CD14-positive monocyte (primary cell): ENCODE results near the gene CACNA1D. TPM values are rescaled to one million over a fixed set of nuclear protein-coding genes. Genes with fewer than 3 reads are reported as not detected.

ENCODE experiments used
- DNase-seq, 3 donors: peaks; one replicate each; pipeline ENCODE4 v3.0.0-alpha.2; 2011 to 2022
- H2AFZ ChIP-seq: 2 replicates; pipeline ENCODE4 v1.6.0; 2012; ENCODE audit warnings: mild to moderate bottlenecking, low read depth, low read length, inconsistent platforms; ENCODE audit not compliant: insufficient read depth, poor library complexity, severe bottlenecking
- H3K27ac ChIP-seq, 2 donors: 1 replicate in 1 of 2; 2 replicates in 1 of 2; pipeline ENCODE4 v1.5.1; 2012 to 2013; ENCODE audit warnings: low read length in 2 of 2, control low read depth in 1 of 2, inconsistent platforms in 1 of 2, low read depth in 1 of 2, mild to moderate bottlenecking in 1 of 2
- H3K27me3 ChIP-seq, 2 donors: one replicate each; pipeline versions ENCODE4 v1.6.0 to v1.6.1; 2011 to 2013; ENCODE audit warnings: low read length in 2 of 2; ENCODE audit not compliant: control insufficient read depth in 2 of 2, insufficient read depth in 2 of 2
- H3K36me3 ChIP-seq, 2 donors: replicated peaks in 1 of 2; 1 replicate in 1 of 2; 2 replicates in 1 of 2; pipeline versions ENCODE4 v1.5.1 to v1.6.1; 2012 to 2013; ENCODE audit warnings: low read length in 2 of 2, control low read depth in 1 of 2, inconsistent platforms in 1 of 2, mild to moderate bottlenecking in 1 of 2; ENCODE audit not compliant: insufficient read depth in 2 of 2, control insufficient read depth in 1 of 2
- H3K4me1 ChIP-seq, 2 donors: 1 replicate in 1 of 2; 2 replicates in 1 of 2; pipeline versions ENCODE4 v1.5.1 to v1.6.1; 2012 to 2013; ENCODE audit warnings: low read length in 2 of 2, control low read depth in 1 of 2, inconsistent platforms in 1 of 2, mild to moderate bottlenecking in 1 of 2, moderate library complexity in 1 of 2; ENCODE audit not compliant: insufficient read depth in 2 of 2, control insufficient read depth in 1 of 2
- H3K4me2 ChIP-seq: replicated peaks from 2 replicates; pipeline ENCODE3; 2012; ENCODE audit warnings: low read length, moderate library complexity, mild to moderate bottlenecking; ENCODE audit not compliant: poor library complexity, severe bottlenecking; ENCODE audit errors: extremely low read depth
- H3K4me3 ChIP-seq, 3 experiments: fragments of 200-600 bp in 1 of 3; sonication (generic) in 1 of 3; replicated peaks in 1 of 3; 1 replicate in 2 of 3; 2 replicates in 1 of 3; pipeline ENCODE4 v1.5.1; 2011 to 2013; ENCODE audit warnings: low read length in 3 of 3, mild to moderate bottlenecking in 3 of 3, control low read depth in 2 of 3, low read depth in 2 of 3, inconsistent platforms in 1 of 3, moderate library complexity in 1 of 3
- H3K79me2 ChIP-seq: 2 replicates; pipeline ENCODE4 v1.6.0; 2012; ENCODE audit warnings: mild to moderate bottlenecking, control low read depth, inconsistent platforms, low read length, moderate library complexity; ENCODE audit not compliant: insufficient read depth
- H3K9ac ChIP-seq: 2 replicates; pipeline ENCODE4 v1.6.0; 2017; ENCODE audit warnings: low read length, mild to moderate bottlenecking; ENCODE audit not compliant: insufficient read depth, poor library complexity, severe bottlenecking
- H3K9me3 ChIP-seq, 2 donors: replicated peaks in 1 of 2; 1 replicate in 1 of 2; 2 replicates in 1 of 2; pipeline versions ENCODE4 v1.5.1 to v1.6.1; 2012 to 2013; ENCODE audit warnings: low read length in 2 of 2, control low read depth in 1 of 2; ENCODE audit not compliant: control insufficient read depth in 1 of 2, insufficient read depth in 1 of 2
- H4K20me1 ChIP-seq: 2 replicates; pipeline ENCODE4 v1.6.0; 2012; ENCODE audit warnings: mild to moderate bottlenecking, low read length, control low read depth, moderate library complexity; ENCODE audit not compliant: insufficient read depth
- H3K27ac Mint-ChIP-seq, 7 donors: one replicate each; pipeline ENCODE4 v1.8.0; 2020; ENCODE audit warnings: mild to moderate bottlenecking in 7 of 7, mixed read lengths in 7 of 7, moderate library complexity in 6 of 7, inconsistent platforms in 2 of 7
- H3K27me3 Mint-ChIP-seq, 3 donors: one replicate each; pipeline ENCODE4 v1.8.0; 2021 to 2022; ENCODE audit warnings: low read depth in 3 of 3, mild to moderate bottlenecking in 3 of 3, mixed read lengths in 3 of 3, moderate library complexity in 3 of 3, inconsistent platforms in 1 of 3
- H3K36me3 Mint-ChIP-seq, 2 donors: one replicate each; pipeline ENCODE4 v1.8.0; 2020; ENCODE audit warnings: mixed read lengths in 2 of 2, inconsistent platforms in 1 of 2, mild to moderate bottlenecking in 1 of 2
- H3K4me1 Mint-ChIP-seq: one replicate; pipeline ENCODE4 v1.8.0; 2020; ENCODE audit warnings: mild to moderate bottlenecking, mixed read lengths
- H3K4me3 Mint-ChIP-seq, 2 donors: one replicate each; pipeline ENCODE4 v1.8.0; 2020; ENCODE audit warnings: mild to moderate bottlenecking in 2 of 2, mixed read lengths in 2 of 2, moderate library complexity in 1 of 2
- H3K9me3 Mint-ChIP-seq, 7 donors: one replicate each; pipeline ENCODE4 v1.8.0; 2020 to 2022; ENCODE audit warnings: mixed read lengths in 7 of 7, mild to moderate bottlenecking in 6 of 7, moderate library complexity in 6 of 7, inconsistent platforms in 2 of 7
- CTCF ChIP-seq: fragments of 200-600 bp; IDR thresholded peaks from one replicate; pipeline ENCODE4 v1.8.0; 2022; ENCODE audit warnings: antibody characterized with exemption, mild to moderate bottlenecking
- WGBS: methylation state at CpG from one replicate; pipeline ENCODE4 v1.1.5; 2013; ENCODE audit warnings: missing lambda C conversion rate; ENCODE audit not compliant: insufficient coverage; 5-methylcytosine and 5-hydroxymethylcytosine counted together
- intact Hi-C, 2 donors: fragments of 100-400 bp; cut with micrococcal nuclease; formaldehyde crosslinking; loops; one replicate each; pipeline versions ENCODE4 v1.15.0 to v1.15.1; 2023
- polyA plus RNA-seq, 3 donors: library from polyadenylated mRNA; depleted of rRNA in 1 of 3; unstranded in 2 of 3; stranded (reverse) in 1 of 3; fragments of 300-500 nt in 2 of 3; fragments of >200 nt in 1 of 3; fragmentation: Illumina TruSeq in 2 of 3; gene quantifications; 1 replicate in 2 of 3; 2 replicates in 1 of 3; pipeline ENCODE4 v1.2.3, GENCODE V29; 2012 to 2021

Gene CACNA1D
- polyA plus RNA-seq, 3 donors = 0.29 to 1.2 (median 0.98) TPM

GRCh38 chr3:53675022-53675697, 180.7 kb downstream of the CACNA1D start:
- no peak overlapping the region for H3K27ac Mint-ChIP-seq
- WGBS = 97% methylated on average over 4 of the region's 15 CpGs
- H3K27me3 Mint-ChIP-seq = peaks cover 9 to 19% (median 11%) of the 10 kb centered on the region in 3 donors
- Histone ChIP-seq H3K9ac (no peak overlapping the region), H3K27ac (no peak overlapping the region), H3K4me2 (no peak overlapping the region), H3K4me1 (no peaks in the 10 kb centered on the region), H3K27me3 (peaks cover 0 to 4% of the 10 kb centered on the region in 2 donors), H2AFZ (no peak overlapping the region), H3K36me3 (no peaks in the 10 kb centered on the region), H3K9me3 (no peaks in the 10 kb centered on the region), H4K20me1 (no peaks in the 10 kb centered on the region), H3K4me3 (no peak overlapping the region), H3K79me2 (no peaks in the 10 kb centered on the region)
- no peak for TF ChIP-seq CTCF
- no peak overlapping the region for H3K4me3 Mint-ChIP-seq
- intact Hi-C loops = no loop called here
- no peaks in the 10 kb centered on the region for H3K4me1 Mint-ChIP-seq
- no peaks in the 10 kb centered on the region for H3K36me3 Mint-ChIP-seq
- no peak for DNase-seq
- H3K9me3 Mint-ChIP-seq = no peaks in the 10 kb centered on the region

DNA sequence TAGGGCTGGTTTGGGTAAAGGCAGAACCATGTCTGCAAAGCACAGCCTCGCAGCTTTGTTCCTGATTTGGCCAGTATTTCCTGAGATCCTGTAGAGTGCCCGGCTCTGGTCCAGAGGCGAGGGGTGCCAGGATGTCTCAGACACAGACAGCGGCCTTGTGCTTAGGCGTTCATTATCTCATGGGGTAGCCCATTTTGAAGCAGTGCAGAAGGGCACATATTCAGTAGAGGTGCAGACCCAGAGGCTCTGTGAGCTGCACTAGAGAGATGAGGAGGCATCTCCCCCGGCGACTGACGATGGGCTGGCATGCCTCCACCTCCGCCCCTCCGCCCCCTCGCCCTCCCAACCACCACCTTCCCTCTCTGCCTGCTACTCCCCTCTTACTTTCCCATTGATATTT, 181.5 kb downstream of the CACNA1D start:
- Mint-ChIP-seq H3K9me3 (no peaks in the 10 kb centered on the region), H3K4me3 (no peak overlapping the region), H3K27me3 (peaks cover 10 to 21% (median 13%) of the 10 kb centered on the region in 3 donors), H3K4me1 (no peaks in the 10 kb centered on the region), H3K36me3 (no peaks in the 10 kb centered on the region), H3K27ac (no peak overlapping the region)
- Histone ChIP-seq H4K20me1 (no peaks in the 10 kb centered on the region), H3K9me3 (no peaks in the 10 kb centered on the region), H3K4me1 (no peaks in the 10 kb centered on the region), H2AFZ (no peak overlapping the region), H3K27me3 (peaks cover 2 to 12% of the 10 kb centered on the region in 2 donors), H3K9ac (no peak overlapping the region), H3K4me3 (no peak overlapping the region), H3K79me2 (no peaks in the 10 kb centered on the region), H3K27ac (no peak overlapping the region), H3K4me2 (no peak overlapping the region), H3K36me3 (no peaks in the 10 kb centered on the region)
- no peak for DNase-seq
- intact Hi-C loops = no loop called here
- WGBS = 65% methylated on average over 5 of the region's 11 CpGs
- TF ChIP-seq CTCF = no peak
